NB4 (cell line): Measurements from ENCODE around the gene FUT8.

Source experiments
- DNase-seq: peaks from one replicate; pipeline ENCODE4 v3.0.0; 2010; ENCODE audit warnings: low read depth
- H3K4me3 ChIP-seq: one replicate; pipeline ENCODE4 v1.5.1; 2011; ENCODE audit warnings: mild to moderate bottlenecking, low read depth, low read length, moderate library complexity
- CTCF ChIP-seq: IDR thresholded peaks from one replicate; pipeline ENCODE4 v1.5.1; 2012; ENCODE audit warnings: low read depth, low read length
- MAX ChIP-seq: IDR thresholded peaks from 2 replicates; pipeline ENCODE4 v1.6.1; 2011; ENCODE audit warnings: low read depth, low read length
- MYC ChIP-seq: IDR thresholded peaks from 2 replicates; pipeline ENCODE4 v1.6.1; 2011; ENCODE audit warnings: low read depth, low read length
- POLR2A ChIP-seq: IDR thresholded peaks from 2 replicates; pipeline ENCODE4 v1.6.1; 2011; ENCODE audit warnings: mild to moderate bottlenecking; ENCODE audit not compliant: insufficient read length; ENCODE audit errors: extremely low read depth

Gene FUT8

GRCh38 chr14:65487783-65488494 lies 75.4 kb downstream of the FUT8 start:
- H3K4me3 ChIP-seq, result no peak overlapping the region
- no peak for DNase-seq
- TF ChIP-seq MYC, result no peak
- TF ChIP-seq MAX, result no peak
- TF ChIP-seq POLR2A, result no peak
- no peak for TF ChIP-seq CTCF

GRCh38 chr14:65491274-65491673 lies 78.7 kb downstream of the FUT8 start:
- no peak overlapping the region for H3K4me3 ChIP-seq
- DNase-seq, result no peak
- TF ChIP-seq POLR2A (no peak), MYC (no peak), CTCF (no peak), MAX (no peak)

- DNase-seq, result peak; percentile 36
- H3K4me3 ChIP-seq, result no peak overlapping the region
- TF ChIP-seq CTCF, result no peak
- TF ChIP-seq POLR2A, result no peak
- no peak for TF ChIP-seq MYC
- TF ChIP-seq MAX, result no peak
Measured at GRCh38 chr14:65492266-65492665, 79.7 kb downstream of the FUT8 start.

GRCh38 chr14:65495196-65495595 lies 82.7 kb downstream of the FUT8 start:
- TF ChIP-seq MAX (no peak), POLR2A (no peak), CTCF (no peak), MYC (no peak)
- no peak for DNase-seq

GRCh38 chr14:65496178-65496993 lies 83.9 kb downstream of the FUT8 start:
- H3K4me3 ChIP-seq, result no peak overlapping the region
- DNase-seq, result no peak
- TF ChIP-seq POLR2A (no peak), MYC (no peak), MAX (no peak), CTCF (no peak)

More at GRCh38 chr14:65495196-65495595, 82.7 kb downstream of the FUT8 start:
- H3K4me3 ChIP-seq, result no peak overlapping the region
